ENCODE measurements around the gene CAMK1D.

GRCh38 chr10:12348870-12349628 is at the start of gene CAMK1D:
- TF ChIP-seq CTCF (conservative IDR thresholded peaks at IDR 0.05) (no peak), EZH2 (IDR thresholded peaks at IDR 0.05; ENCODE audit: low read depth) (no peak)

Measured in PC-9 (cell line).